ENCODE results near the gene CDC25A.

Gene CDC25A

GRCh38 chr3:48140336-48140757 is 47.9 kb downstream of the CDC25A start:
- H3K27ac ChIP-seq (ENCODE audit: low read length): no peak overlapping the region
- H3K4me1 ChIP-seq (ENCODE audit: insufficient read depth, low read length): peaks cover 4% of the 10 kb centered on the region; the same call in 1 of the 2 replicates
- no peaks in the 10 kb centered on the region for H3K36me3 ChIP-seq (ENCODE audit: insufficient read depth, low read depth, low read length)
- H3K9ac ChIP-seq (ENCODE audit: low read depth, low read length): no peak overlapping the region
- H3K27me3 ChIP-seq (ENCODE audit: insufficient read depth, low read length): no peaks in the 10 kb centered on the region
- no peaks in the 10 kb centered on the region for H3K9me3 ChIP-seq (ENCODE audit: insufficient read depth, low read depth, low read length)
- H3K4me3 ChIP-seq (ENCODE audit: low read length): no peak overlapping the region

GRCh38 chr3:48137425-48137999 is 50.7 kb downstream of the CDC25A start:
- Histone ChIP-seq H3K4me3 (ENCODE audit: low read length) (no peak overlapping the region), H3K4me1 (ENCODE audit: insufficient read depth, low read length) (peaks cover 4% of the 10 kb centered on the region; the same call in 1 of the 2 replicates), H3K27ac (ENCODE audit: low read length) (no peak overlapping the region), H3K9ac (ENCODE audit: low read depth, low read length) (no peak overlapping the region), H3K9me3 (ENCODE audit: insufficient read depth, low read depth, low read length) (no peaks in the 10 kb centered on the region), H3K36me3 (ENCODE audit: insufficient read depth, low read depth, low read length) (no peaks in the 10 kb centered on the region), H3K27me3 (ENCODE audit: insufficient read depth, low read length) (no peaks in the 10 kb centered on the region)

GRCh38 chr3:48135552-48136495 is 52.4 kb downstream of the CDC25A start:
- Histone ChIP-seq H3K27me3 (ENCODE audit: insufficient read depth, low read length) (no peaks in the 10 kb centered on the region), H3K36me3 (ENCODE audit: insufficient read depth, low read depth, low read length) (no peaks in the 10 kb centered on the region), H3K9ac (ENCODE audit: low read depth, low read length) (no peak overlapping the region), H3K9me3 (ENCODE audit: insufficient read depth, low read depth, low read length) (no peaks in the 10 kb centered on the region), H3K4me1 (ENCODE audit: insufficient read depth, low read length) (peaks cover 4% of the 10 kb centered on the region; the same call in 1 of the 2 replicates), H3K4me3 (ENCODE audit: low read length) (no peak overlapping the region), H3K27ac (ENCODE audit: low read length) (no peak overlapping the region)

GRCh38 chr3:48130321-48130904 is 57.8 kb downstream of the CDC25A start:
- Histone ChIP-seq H3K36me3 (ENCODE audit: insufficient read depth, low read depth, low read length) (no peaks in the 10 kb centered on the region), H3K4me3 (ENCODE audit: low read length) (no peak overlapping the region), H3K9me3 (ENCODE audit: insufficient read depth, low read depth, low read length) (no peaks in the 10 kb centered on the region), H3K27me3 (ENCODE audit: insufficient read depth, low read length) (no peaks in the 10 kb centered on the region), H3K27ac (ENCODE audit: low read length) (no peak overlapping the region), H3K9ac (ENCODE audit: low read depth, low read length) (no peak overlapping the region), H3K4me1 (ENCODE audit: insufficient read depth, low read length) (peaks cover 6% of the 10 kb centered on the region; the same call in 1 of the 2 replicates)

GRCh38 chr3:48129921-48130320 is 58.3 kb downstream of the CDC25A start:
- H3K36me3 ChIP-seq (ENCODE audit: insufficient read depth, low read depth, low read length): no peaks in the 10 kb centered on the region
- no peak overlapping the region for H3K27ac ChIP-seq (ENCODE audit: low read length)
- H3K4me3 ChIP-seq (ENCODE audit: low read length): no peak overlapping the region
- peaks cover 9% of the 10 kb centered on the region; the same call in 1 of the 2 replicates for H3K4me1 ChIP-seq (ENCODE audit: insufficient read depth, low read length)
- H3K27me3 ChIP-seq (ENCODE audit: insufficient read depth, low read length): no peaks in the 10 kb centered on the region
- H3K9me3 ChIP-seq (ENCODE audit: insufficient read depth, low read depth, low read length): no peaks in the 10 kb centered on the region
- no peak overlapping the region for H3K9ac ChIP-seq (ENCODE audit: low read depth, low read length)

GRCh38 chr3:48128774-48129173 is 59.4 kb downstream of the CDC25A start:
- H3K9me3 ChIP-seq (ENCODE audit: insufficient read depth, low read depth, low read length): no peaks in the 10 kb centered on the region
- H3K36me3 ChIP-seq (ENCODE audit: insufficient read depth, low read depth, low read length): no peaks in the 10 kb centered on the region
- no peak overlapping the region for H3K4me3 ChIP-seq (ENCODE audit: low read length)
- peaks cover 9% of the 10 kb centered on the region; the same call in 1 of the 2 replicates for H3K4me1 ChIP-seq (ENCODE audit: insufficient read depth, low read length)
- no peak overlapping the region for H3K9ac ChIP-seq (ENCODE audit: low read depth, low read length)
- no peaks in the 10 kb centered on the region for H3K27me3 ChIP-seq (ENCODE audit: insufficient read depth, low read length)
- no peak overlapping the region for H3K27ac ChIP-seq (ENCODE audit: low read length)

GRCh38 chr3:48125886-48126622 is 62.2 kb downstream of the CDC25A start:
- Histone ChIP-seq H3K4me3 (ENCODE audit: low read length) (no peak overlapping the region), H3K9me3 (ENCODE audit: insufficient read depth, low read depth, low read length) (no peaks in the 10 kb centered on the region), H3K27ac (ENCODE audit: low read length) (no peak overlapping the region), H3K27me3 (ENCODE audit: insufficient read depth, low read length) (no peaks in the 10 kb centered on the region), H3K4me1 (ENCODE audit: insufficient read depth, low read length) (peaks cover 9% of the 10 kb centered on the region; the same call in 1 of the 2 replicates), H3K9ac (ENCODE audit: low read depth, low read length) (no peak overlapping the region), H3K36me3 (ENCODE audit: insufficient read depth, low read depth, low read length) (no peaks in the 10 kb centered on the region)

GRCh38 chr3:48125013-48125705 is 63.1 kb downstream of the CDC25A start:
- Histone ChIP-seq H3K4me1 (ENCODE audit: insufficient read depth, low read length) (peaks cover 9% of the 10 kb centered on the region; the same call in 1 of the 2 replicates), H3K9me3 (ENCODE audit: insufficient read depth, low read depth, low read length) (no peaks in the 10 kb centered on the region), H3K27me3 (ENCODE audit: insufficient read depth, low read length) (no peaks in the 10 kb centered on the region), H3K27ac (ENCODE audit: low read length) (no peak overlapping the region), H3K36me3 (ENCODE audit: insufficient read depth, low read depth, low read length) (no peaks in the 10 kb centered on the region), H3K4me3 (ENCODE audit: low read length) (no peak overlapping the region), H3K9ac (ENCODE audit: low read depth, low read length) (no peak overlapping the region)

- Histone ChIP-seq H3K36me3 (ENCODE audit: insufficient read depth, low read depth, low read length) (no peaks in the 10 kb centered on the region), H3K27ac (ENCODE audit: low read length) (no peak overlapping the region), H3K4me1 (ENCODE audit: insufficient read depth, low read length) (peaks cover 9% of the 10 kb centered on the region; the same call in 1 of the 2 replicates), H3K4me3 (ENCODE audit: low read length) (no peak overlapping the region), H3K9me3 (ENCODE audit: insufficient read depth, low read depth, low read length) (no peaks in the 10 kb centered on the region), H3K27me3 (ENCODE audit: insufficient read depth, low read length) (no peaks in the 10 kb centered on the region), H3K9ac (ENCODE audit: low read depth, low read length) (no peak overlapping the region)
These were observed 64.9 kb downstream of the CDC25A start for GRCh38 chr3:48123346-48123745.

- no peaks in the 10 kb centered on the region for H3K36me3 ChIP-seq (ENCODE audit: insufficient read depth, low read depth, low read length)
- H3K4me1 ChIP-seq (ENCODE audit: insufficient read depth, low read length): peaks cover 9% of the 10 kb centered on the region; the same call in 1 of the 2 replicates
- H3K9me3 ChIP-seq (ENCODE audit: insufficient read depth, low read depth, low read length): no peaks in the 10 kb centered on the region
- H3K4me3 ChIP-seq (ENCODE audit: low read length): no peak overlapping the region
- H3K27ac ChIP-seq (ENCODE audit: low read length): no peak overlapping the region
- H3K9ac ChIP-seq (ENCODE audit: low read depth, low read length): no peak overlapping the region
- H3K27me3 ChIP-seq (ENCODE audit: insufficient read depth, low read length): no peaks in the 10 kb centered on the region
These were observed 65.7 kb downstream of the CDC25A start for GRCh38 chr3:48122504-48122903.

- no peaks in the 10 kb centered on the region for H3K9me3 ChIP-seq (ENCODE audit: insufficient read depth, low read depth, low read length)
- H3K9ac ChIP-seq (ENCODE audit: low read depth, low read length): no peak overlapping the region
- no peaks in the 10 kb centered on the region for H3K36me3 ChIP-seq (ENCODE audit: insufficient read depth, low read depth, low read length)
- no peak overlapping the region for H3K4me3 ChIP-seq (ENCODE audit: low read length)
- H3K27me3 ChIP-seq (ENCODE audit: insufficient read depth, low read length): no peaks in the 10 kb centered on the region
- peaks cover 3% of the 10 kb centered on the region; the same call in 1 of the 2 replicates for H3K4me1 ChIP-seq (ENCODE audit: insufficient read depth, low read length)
- no peak overlapping the region for H3K27ac ChIP-seq (ENCODE audit: low read length)
These were observed 68.0 kb downstream of the CDC25A start for GRCh38 chr3:48120223-48120622.

Data from iPS-20b (cell line).